ENCODE measurements around the gene BMP6. TPM values are rescaled to one million over a fixed set of nuclear protein-coding genes. Genes with fewer than 3 reads are reported as not detected.

BMP6 gene
- total RNA-seq, 2 experiments from 2014 or later: 0.38 to 1.1 TPM

- POLR2A ChIA-PET: no interaction called here
- H3K9me3 ChIP-seq (ENCODE audit: low read length): no peaks in the 10 kb centered on the region
- BruUV-seq (replicated peaks): no TSS peak
- intact Hi-C loops (cut with micrococcal nuclease; ENCODE audit: unreplicated experiment): no loop called here
- no peaks in the 10 kb centered on the region for H4K20me1 ChIP-seq (ENCODE audit: insufficient read depth, low read length)
- DNase-seq (ENCODE audit: low spot score): no peak
- no peak overlapping the region for H3K4me3 ChIP-seq (ENCODE audit: low read depth, low read length, poor library complexity, severe bottlenecking)
- H3K27ac ChIP-seq (ENCODE audit: low read depth, low read length, poor library complexity, severe bottlenecking): no peak overlapping the region
- no peak overlapping the region for H2AFZ ChIP-seq (ENCODE audit: low read length)
- TF ChIP-seq CTCF (conservative IDR thresholded peaks at IDR 0.05; ENCODE audit: low read length) (no peak), EZH2phosphoT487 (IDR thresholded peaks at IDR 0.05; ENCODE audit: borderline replicate concordance, low read depth, low read length) (no peak)
- CTCF ChIA-PET (ENCODE audit: unreplicated experiment): no interaction called here
- no peaks in the 10 kb centered on the region for H3K4me1 ChIP-seq (ENCODE audit: insufficient read depth, low read length, poor library complexity, severe bottlenecking)
- H3K9me2 ChIP-seq (ENCODE audit: insufficient read depth, low read length): no peaks in the 10 kb centered on the region
- H3K4me2 ChIP-seq (ENCODE audit: low read length): no peak overlapping the region
- H3K36me3 ChIP-seq (ENCODE audit: insufficient read depth, low read length): no peaks in the 10 kb centered on the region
- H3K79me2 ChIP-seq (ENCODE audit: insufficient read depth, low read depth, low read length): no peaks in the 10 kb centered on the region
These were observed 34.9 kb upstream of the BMP6 start for GRCh38 chr6:7691021-7691420.

GRCh38 chr6:7691675-7692452 lies 34.0 kb upstream of the BMP6 start:
- no peaks in the 10 kb centered on the region for H3K9me2 ChIP-seq (ENCODE audit: insufficient read depth, low read length)
- intact Hi-C loops (cut with micrococcal nuclease; ENCODE audit: unreplicated experiment): no loop called here
- CTCF ChIA-PET (ENCODE audit: unreplicated experiment): no interaction called here
- H3K4me3 ChIP-seq (ENCODE audit: low read depth, low read length, poor library complexity, severe bottlenecking): no peak overlapping the region
- no peaks in the 10 kb centered on the region for H3K4me1 ChIP-seq (ENCODE audit: insufficient read depth, low read length, poor library complexity, severe bottlenecking)
- H4K20me1 ChIP-seq (ENCODE audit: insufficient read depth, low read length): no peaks in the 10 kb centered on the region
- no peaks in the 10 kb centered on the region for H3K79me2 ChIP-seq (ENCODE audit: insufficient read depth, low read depth, low read length)
- no peaks in the 10 kb centered on the region for H3K9me3 ChIP-seq (ENCODE audit: low read length)
- no TSS peak for BruUV-seq (replicated peaks)
- TF ChIP-seq EZH2phosphoT487 (IDR thresholded peaks at IDR 0.05; ENCODE audit: borderline replicate concordance, low read depth, low read length) (no peak), CTCF (conservative IDR thresholded peaks at IDR 0.05; ENCODE audit: low read length) (no peak)
- H2AFZ ChIP-seq (ENCODE audit: low read length): no peak overlapping the region
- H3K4me2 ChIP-seq (ENCODE audit: low read length): no peak overlapping the region
- DNase-seq (ENCODE audit: low spot score): no peak
- no peaks in the 10 kb centered on the region for H3K36me3 ChIP-seq (ENCODE audit: insufficient read depth, low read length)
- POLR2A ChIA-PET: no interaction called here
- no peak overlapping the region for H3K27ac ChIP-seq (ENCODE audit: low read depth, low read length, poor library complexity, severe bottlenecking)

GRCh38 chr6:7692453-7692784 lies 33.5 kb upstream of the BMP6 start:
- no peaks in the 10 kb centered on the region for H3K36me3 ChIP-seq (ENCODE audit: insufficient read depth, low read length)
- H4K20me1 ChIP-seq (ENCODE audit: insufficient read depth, low read length): no peaks in the 10 kb centered on the region
- no peak overlapping the region for H3K27ac ChIP-seq (ENCODE audit: low read depth, low read length, poor library complexity, severe bottlenecking)
- no peak overlapping the region for H2AFZ ChIP-seq (ENCODE audit: low read length)
- BruUV-seq (replicated peaks): no TSS peak
- POLR2A ChIA-PET: no interaction called here
- no peak for TF ChIP-seq CTCF (conservative IDR thresholded peaks at IDR 0.05; ENCODE audit: low read length)
- no peak for TF ChIP-seq EZH2phosphoT487 (IDR thresholded peaks at IDR 0.05; ENCODE audit: borderline replicate concordance, low read depth, low read length)
- no peak overlapping the region for H3K4me2 ChIP-seq (ENCODE audit: low read length)
- no peak for DNase-seq (ENCODE audit: low spot score)
- H3K9me2 ChIP-seq (ENCODE audit: insufficient read depth, low read length): no peaks in the 10 kb centered on the region
- H3K9me3 ChIP-seq (ENCODE audit: low read length): no peaks in the 10 kb centered on the region
- no peak overlapping the region for H3K4me3 ChIP-seq (ENCODE audit: low read depth, low read length, poor library complexity, severe bottlenecking)
- H3K79me2 ChIP-seq (ENCODE audit: insufficient read depth, low read depth, low read length): no peaks in the 10 kb centered on the region
- H3K4me1 ChIP-seq (ENCODE audit: insufficient read depth, low read length, poor library complexity, severe bottlenecking): no peaks in the 10 kb centered on the region
- CTCF ChIA-PET (ENCODE audit: unreplicated experiment): no interaction called here
- intact Hi-C loops (cut with micrococcal nuclease; ENCODE audit: unreplicated experiment): no loop called here

Data from OCI-LY7 (cell line).